Upper lobe of left lung (tissue), 4 donors: Measurements from ENCODE around the gene HILPDA.

Source experiments
- CTCF ChIP-seq, 6 experiments: fragments of 450-650 bp in 4 of 6; fragments of 200-600 bp in 2 of 6; sonication (generic) in 2 of 6; IDR thresholded peaks; one replicate each; pipeline ENCODE4 v1.5.1; 2016 to 2019; ENCODE audit warnings: antibody characterized with exemption in 6 of 6
- EP300 ChIP-seq, 4 donors: sonication (generic); formaldehyde crosslinking; IDR thresholded peaks; one replicate each; pipeline ENCODE4 v1.5.1; 2017; ENCODE audit warnings: antibody characterized with exemption in 4 of 4, control low read depth in 2 of 4
- POLR2AphosphoS5 ChIP-seq, 2 donors: sonication (generic); formaldehyde crosslinking; IDR thresholded peaks; one replicate each; pipeline ENCODE4 v1.5.1; 2017; ENCODE audit warnings: antibody characterized with exemption in 2 of 2

- no peak for TF ChIP-seq CTCF (IDR thresholded peaks at IDR 0.05)
- TF ChIP-seq POLR2AphosphoS5 (IDR thresholded peaks at IDR 0.05) = no peak
- no peak for TF ChIP-seq EP300 (IDR thresholded peaks at IDR 0.05)
Measured at GRCh38 chr7:128410451-128410753, 45.3 kb upstream of the HILPDA start.
